Right lobe of liver (tissue), 6 donors: ENCODE measurements around the gene CACNA1B. TPM values are rescaled to one million over a fixed set of nuclear protein-coding genes. Genes with fewer than 3 reads are reported as not detected.

Experiments used
- ATAC-seq, 4 donors: fragments of 200-7000 bp; cut with Tn5 transposase; one replicate each; pipeline ENCODE4 v1.9.1; 2020; ENCODE audit warnings: mild to moderate bottlenecking in 4 of 4, moderate library complexity in 4 of 4
- DNase-seq, 3 donors: peaks; one replicate each; pipeline ENCODE4 v3.0.0-alpha.2; 2020
- H3K27ac ChIP-seq, 3 donors: fragments of 200-600 bp; one replicate each; pipeline ENCODE4 v1.8.0; 2022
- H3K27me3 ChIP-seq, 2 donors: fragments of 200-600 bp; one replicate each; pipeline ENCODE4 v1.8.0; 2022
- H3K36me3 ChIP-seq, 4 donors: fragments of 200-600 bp; sonication (generic) in 1 of 4; one replicate each; pipeline versions ENCODE4 v1.5.1 to v1.8.0; 2017 to 2022; ENCODE audit warnings: control low read depth in 1 of 4
- H3K4me1 ChIP-seq, 4 donors: fragments of 200-600 bp; sonication (generic) in 1 of 4; one replicate each; pipeline versions ENCODE4 v1.5.1 to v1.8.0; 2017 to 2022; ENCODE audit warnings: control low read depth in 1 of 4
- H3K4me3 ChIP-seq, 3 donors: fragments of 200-600 bp; one replicate each; pipeline ENCODE4 v1.8.0; 2022
- H3K9me3 ChIP-seq, 4 donors: fragments of 200-600 bp; sonication (generic) in 1 of 4; one replicate each; pipeline versions ENCODE4 v1.5.1 to v1.8.0; 2017 to 2022; ENCODE audit warnings: control low read depth in 1 of 4
- CTCF ChIP-seq, 4 donors: fragments of 200-600 bp in 3 of 4; fragments of 450-650 bp in 1 of 4; IDR thresholded peaks; one replicate each; pipeline versions ENCODE4 v1.5.1 to v1.8.0; 2016 to 2022; ENCODE audit warnings: antibody characterized with exemption in 4 of 4, mild to moderate bottlenecking in 2 of 4
- POLR2A ChIP-seq: fragments of 450-650 bp; IDR thresholded peaks from one replicate; pipeline ENCODE4 v1.6.1; 2017; ENCODE audit warnings: antibody characterized with exemption, mild to moderate bottlenecking
- WGBS: methylation state at CpG from one replicate; pipeline ENCODE4 v1.1.6; 2018; ENCODE audit warnings: low coverage, low lambda C conversion rate; ENCODE audit not compliant: insufficient coverage; ENCODE audit errors: missing lambda C conversion rate; 5-methylcytosine and 5-hydroxymethylcytosine counted together
- intact Hi-C, 2 donors: fragments of 100-400 bp; cut with DNase I; formaldehyde crosslinking; loops; one replicate each; pipeline versions ENCODE4 v1.11.2 to v1.14.1; 2022
- total RNA-seq, 6 experiments: library from RNA; depleted of rRNA in 2 of 6; stranded (reverse); fragments of >200 nt in 2 of 6; fragmentation: NEBNext Ultra II Directional in 3 of 6; extraction: Animal tissue kit (Norgen Biotek cat#: 25700) in 3 of 6; gene quantifications; one replicate each; pipeline versions ENCODE4 v1.1.0 to v1.2.4, GENCODE V29; 2016 to 2023
- donor health status: DM: no; HTN: yes; CAD: no.
- donor health status: DM: no; HTN: no; CAD: no.
- donor health status: DM: no; HTN: no; CAD: no.
- donor health status: DM: no; HTN: yes; CAD: no.
- donor health status: DM: no; HTN: yes; CAD: no.

The CACNA1B gene
- total RNA-seq, 6 experiments from 2014 or later = not detected

DNA sequence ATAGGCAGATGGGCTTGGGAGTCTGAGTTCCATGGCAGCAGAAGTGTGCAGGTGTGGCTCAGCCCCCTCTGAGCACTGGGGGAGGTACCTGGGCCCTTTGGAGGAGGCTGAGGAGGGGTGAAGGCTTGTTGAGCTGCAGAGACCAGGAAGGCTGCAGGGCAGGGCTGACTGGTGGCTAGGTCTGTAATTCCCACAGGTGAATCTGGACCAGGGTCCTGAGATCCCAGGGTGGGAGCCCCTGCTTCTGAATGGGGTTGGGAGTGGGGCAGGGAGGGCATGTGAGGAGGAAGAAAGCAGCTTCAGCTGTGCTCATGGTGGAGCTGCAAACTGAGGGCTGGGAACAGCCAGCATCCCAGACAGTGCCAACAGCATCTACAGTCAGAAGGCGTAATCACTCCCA lies 111.1 kb downstream of the CACNA1B start:
- WGBS = 92% methylated on average over 1 of the region's 1 CpG
- no peaks in the 10 kb centered on the region for H3K27me3 ChIP-seq

GRCh38 chr9:137989156-137989555 lies 111.6 kb downstream of the CACNA1B start:
- no peaks in the 10 kb centered on the region for H3K9me3 ChIP-seq
- H3K4me1 ChIP-seq = no peaks in the 10 kb centered on the region
- no peaks in the 10 kb centered on the region for H3K36me3 ChIP-seq
- DNase-seq (no peak), ATAC-seq (no peak)
- no peaks in the 10 kb centered on the region for H3K27me3 ChIP-seq
- H3K4me3 ChIP-seq = no peak overlapping the region
- no peak overlapping the region for H3K27ac ChIP-seq
- no peak for TF ChIP-seq CTCF (IDR thresholded peaks at IDR 0.05)
- no peak for TF ChIP-seq POLR2A
- 74% methylated on average over 7 of the region's 7 CpGs for WGBS
- intact Hi-C loops = no loop called here

More for the DNA sequence above, 111.1 kb downstream of the CACNA1B start:
- Histone ChIP-seq H3K4me3 (no peak overlapping the region), H3K4me1 (no peaks in the 10 kb centered on the region), H3K27ac (no peak overlapping the region), H3K36me3 (no peaks in the 10 kb centered on the region), H3K9me3 (no peaks in the 10 kb centered on the region)
- ATAC-seq (no peak), DNase-seq (no peak)
- TF ChIP-seq CTCF (IDR thresholded peaks at IDR 0.05) = no peak
- TF ChIP-seq POLR2A = no peak
- intact Hi-C loops = no loop called here

DNA sequence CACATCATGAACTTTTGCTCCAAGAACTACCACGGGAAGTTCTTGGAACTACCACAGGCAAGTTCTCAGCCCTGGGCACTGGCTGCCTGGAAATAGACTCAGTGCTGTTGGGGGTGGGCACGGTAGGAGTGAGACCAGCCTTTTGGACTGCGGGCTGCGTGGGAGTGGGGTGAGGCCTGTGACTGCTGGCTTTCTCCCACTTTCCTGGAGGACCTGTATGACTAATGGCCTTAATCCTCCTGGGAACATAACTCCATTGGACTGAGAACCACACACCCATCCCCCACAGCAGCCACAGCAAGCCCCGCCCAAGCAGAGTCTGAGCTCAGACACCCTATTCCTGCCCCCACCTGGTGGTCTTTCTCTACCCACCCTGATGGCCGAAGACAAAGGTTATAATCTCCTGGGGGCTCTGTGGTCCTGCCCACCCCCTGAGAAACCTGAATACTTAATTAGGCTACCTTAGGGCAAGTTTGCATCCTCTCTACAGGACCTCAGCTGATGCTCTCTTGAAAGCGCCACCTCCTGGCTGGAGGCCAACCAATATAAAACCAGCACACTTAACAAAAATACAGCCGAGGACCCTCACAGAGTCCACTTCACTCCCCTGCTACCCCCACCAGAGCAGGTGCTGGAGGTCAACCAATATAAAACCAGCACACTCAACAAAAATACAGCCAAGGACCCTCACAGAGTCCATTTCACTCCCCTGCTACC lies 112.6 kb downstream of the CACNA1B start:
- Histone ChIP-seq H3K4me3 (no peak overlapping the region), H3K27me3 (no peaks in the 10 kb centered on the region), H3K4me1 (no peaks in the 10 kb centered on the region), H3K9me3 (no peaks in the 10 kb centered on the region), H3K27ac (no peak overlapping the region), H3K36me3 (no peaks in the 10 kb centered on the region)
- WGBS = 73% methylated on average over 3 of the region's 8 CpGs
- TF ChIP-seq POLR2A (no peak), CTCF (IDR thresholded peaks at IDR 0.05) (no peak)
- intact Hi-C loops = no loop called here
- ATAC-seq = no peak
- DNase-seq = peak in 2 of 3 donors; percentile 28 to 29

GRCh38 chr9:138003485-138004190 lies 126.1 kb downstream of the CACNA1B start:
- TF ChIP-seq POLR2A (no peak), CTCF (IDR thresholded peaks at IDR 0.05) (no peak)
- ATAC-seq (no peak), DNase-seq (no peak)
- Histone ChIP-seq H3K4me1 (no peaks in the 10 kb centered on the region), H3K27ac (no peak overlapping the region), H3K36me3 (no peaks in the 10 kb centered on the region), H3K27me3 (no peaks in the 10 kb centered on the region), H3K9me3 (no peaks in the 10 kb centered on the region), H3K4me3 (no peak overlapping the region)
- WGBS = 69% methylated on average over 12 of the region's 13 CpGs
- intact Hi-C loops = no loop called here
